Measurements from ENCODE around the gene BCL2L11. TPM values are rescaled to one million over a fixed set of nuclear protein-coding genes. Genes with fewer than 3 reads are reported as not detected.

BCL2L11 gene
- total RNA-seq, 1 experiment from 2014 or later = 24.5 TPM

GRCh38 chr2:111191877-111192276 lies 71.2 kb downstream of the BCL2L11 start:
- DNase-seq (ENCODE audit: low spot score) = no peak

- no peak for DNase-seq (ENCODE audit: low spot score)
These were observed 72.2 kb downstream of the BCL2L11 start for GRCh38 chr2:111192776-111193368.

DNA sequence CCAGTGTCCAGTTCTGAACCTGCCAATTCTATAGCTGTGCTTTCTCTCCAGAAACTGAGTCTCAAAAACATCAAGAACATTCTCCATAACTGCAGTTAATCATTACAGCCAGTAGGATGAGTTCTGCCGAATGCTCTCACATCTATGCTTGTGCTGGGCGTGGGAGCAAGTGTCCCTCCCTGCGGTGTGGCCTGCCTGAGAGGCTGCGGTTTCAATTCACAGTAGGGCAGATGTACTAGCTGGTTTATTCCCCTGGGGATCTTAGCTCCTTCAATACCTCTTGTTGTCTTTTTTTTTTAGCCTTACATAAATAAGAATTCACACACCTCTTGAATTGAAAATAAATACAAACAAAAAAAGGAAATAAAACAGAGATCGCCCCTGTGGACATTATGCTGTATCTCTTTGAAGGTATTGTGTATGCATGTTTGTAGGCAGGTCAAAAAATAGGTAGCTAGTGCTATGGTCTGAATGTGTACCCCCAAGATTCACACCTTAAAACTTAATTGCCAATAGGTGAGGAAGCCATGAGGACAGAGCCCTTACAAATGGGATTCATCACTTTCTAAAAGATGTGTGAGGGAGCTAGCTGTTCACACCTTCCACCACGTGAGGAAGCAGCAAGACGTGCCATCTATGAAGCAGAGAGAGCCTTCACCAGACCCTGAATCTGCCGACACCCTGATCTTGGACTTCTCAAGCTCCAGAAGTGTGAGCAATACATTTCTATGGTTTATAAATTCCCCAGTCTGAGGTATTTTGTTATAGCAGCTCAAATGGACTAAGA lies 74.3 kb downstream of the BCL2L11 start:
- DNase-seq (ENCODE audit: low spot score) = peak; percentile 41

GRCh38 chr2:111196435-111196834 lies 75.7 kb downstream of the BCL2L11 start:
- DNase-seq (ENCODE audit: low spot score) = no peak

GRCh38 chr2:111198701-111199100 lies 78.0 kb downstream of the BCL2L11 start:
- no peak for DNase-seq (ENCODE audit: low spot score)

DNA sequence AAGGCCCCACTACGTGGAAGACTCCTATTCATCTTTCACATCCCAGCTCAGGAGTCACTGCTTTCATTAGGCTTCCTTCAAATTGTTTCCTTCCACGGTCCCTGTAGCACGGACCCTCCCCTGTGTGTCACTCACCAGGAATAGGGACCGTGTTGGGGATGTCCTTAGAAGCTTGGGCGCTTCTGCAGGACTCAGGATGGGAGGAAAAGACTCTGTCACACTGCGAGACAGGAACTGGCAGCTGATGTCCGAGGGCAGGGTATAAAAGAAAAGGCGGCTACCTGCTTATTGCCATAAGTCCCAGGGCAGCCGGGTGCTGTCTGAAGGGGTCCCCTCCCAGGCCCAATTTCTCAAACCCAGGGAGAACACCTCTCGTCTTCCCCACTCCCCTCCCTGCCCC lies 79.1 kb downstream of the BCL2L11 start:
- DNase-seq (ENCODE audit: low spot score) = no peak

GRCh38 chr2:111200333-111200881 lies 79.7 kb downstream of the BCL2L11 start:
- no peak for DNase-seq (ENCODE audit: low spot score)

GRCh38 chr2:111201214-111201613 lies 80.5 kb downstream of the BCL2L11 start:
- no peak for DNase-seq (ENCODE audit: low spot score)

DNA sequence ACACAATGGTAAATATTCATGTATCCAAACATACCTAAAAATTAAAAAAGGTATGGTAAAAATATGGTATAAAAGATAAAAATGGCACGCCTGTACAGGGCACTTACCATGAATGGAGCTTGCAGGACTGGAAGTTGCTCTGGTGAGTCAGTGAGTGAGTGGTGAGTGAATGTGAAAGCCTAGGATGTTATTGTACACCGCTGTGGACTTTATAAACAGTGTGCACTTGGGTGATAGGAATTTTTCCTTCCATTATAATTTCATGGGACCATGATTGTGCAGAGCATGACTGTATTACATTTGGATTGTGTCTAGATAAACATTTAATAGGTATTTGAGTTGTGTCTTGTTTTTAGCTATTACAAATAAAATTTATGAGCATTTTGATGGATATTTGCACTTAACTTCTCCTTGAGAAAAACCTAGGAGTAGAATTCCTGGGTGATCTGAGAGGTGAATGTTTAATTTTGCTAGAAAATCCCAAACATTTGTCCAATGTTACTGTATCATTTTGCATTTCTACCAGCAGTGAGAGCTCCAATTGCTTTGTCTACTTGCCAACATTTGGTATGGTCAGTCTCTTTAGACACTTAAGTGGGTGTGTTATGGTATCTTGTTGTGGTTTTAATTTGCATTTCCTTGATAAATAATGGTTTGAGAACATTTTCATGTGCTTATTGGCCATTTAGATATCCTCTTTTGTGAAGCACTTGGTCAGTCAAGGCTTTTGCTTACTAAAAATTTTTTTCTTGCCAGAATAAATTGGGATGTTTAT lies 81.7 kb downstream of the BCL2L11 start:
- DNase-seq (ENCODE audit: low spot score) = no peak

- DNase-seq (ENCODE audit: low spot score) = no peak
These were observed 84.0 kb downstream of the BCL2L11 start for GRCh38 chr2:111204706-111205105.

GRCh38 chr2:111205774-111206173 lies 85.1 kb downstream of the BCL2L11 start:
- DNase-seq (ENCODE audit: low spot score) = no peak

- no peak for DNase-seq (ENCODE audit: low spot score)
These were observed 87.1 kb downstream of the BCL2L11 start for GRCh38 chr2:111207851-111208250.

DNA sequence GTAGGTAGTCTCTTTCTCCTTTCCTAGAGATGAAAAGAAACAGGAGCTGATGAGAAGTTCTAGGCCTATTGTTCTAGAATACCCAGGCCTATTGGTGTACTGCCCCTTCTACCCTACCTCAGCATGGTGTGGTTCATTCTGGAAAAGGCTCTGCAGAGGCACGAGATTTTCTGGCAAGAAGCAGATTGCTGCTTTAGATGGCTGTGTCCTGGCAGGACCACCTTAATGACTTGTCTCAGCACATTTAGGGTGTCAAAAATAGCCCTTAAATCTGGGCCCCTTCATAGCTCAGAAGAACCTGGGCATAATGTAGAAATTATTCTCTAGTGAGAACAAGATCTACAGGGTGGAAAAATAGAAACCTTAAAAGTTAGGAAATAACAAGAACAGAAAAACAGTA lies 87.9 kb downstream of the BCL2L11 start:
- DNase-seq (ENCODE audit: low spot score) = no peak

GRCh38 chr2:111209045-111209514 lies 88.4 kb downstream of the BCL2L11 start:
- no peak for DNase-seq (ENCODE audit: low spot score)

DNA sequence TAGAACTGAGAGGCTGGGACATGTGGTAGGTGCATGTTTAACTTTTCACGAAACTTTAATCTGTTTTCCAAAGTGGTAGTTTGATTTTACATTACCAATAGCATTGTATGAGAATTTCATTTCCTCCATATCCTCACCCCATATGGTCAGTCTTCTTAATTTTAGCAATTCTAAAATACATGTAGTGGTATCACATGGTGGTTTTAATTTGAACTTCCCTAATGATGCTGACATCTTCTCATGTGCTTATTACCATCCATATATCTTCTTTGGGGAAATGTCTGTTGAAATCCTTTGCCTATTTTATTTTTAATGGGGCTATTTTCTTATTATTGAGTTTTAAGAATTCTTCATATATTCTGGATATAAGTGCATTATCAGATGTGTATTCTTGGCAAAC lies 89.3 kb downstream of the BCL2L11 start:
- DNase-seq (ENCODE audit: low spot score) = no peak

- no peak for DNase-seq (ENCODE audit: low spot score)
These were observed 93.2 kb downstream of the BCL2L11 start for GRCh38 chr2:111213877-111214276.

DNA sequence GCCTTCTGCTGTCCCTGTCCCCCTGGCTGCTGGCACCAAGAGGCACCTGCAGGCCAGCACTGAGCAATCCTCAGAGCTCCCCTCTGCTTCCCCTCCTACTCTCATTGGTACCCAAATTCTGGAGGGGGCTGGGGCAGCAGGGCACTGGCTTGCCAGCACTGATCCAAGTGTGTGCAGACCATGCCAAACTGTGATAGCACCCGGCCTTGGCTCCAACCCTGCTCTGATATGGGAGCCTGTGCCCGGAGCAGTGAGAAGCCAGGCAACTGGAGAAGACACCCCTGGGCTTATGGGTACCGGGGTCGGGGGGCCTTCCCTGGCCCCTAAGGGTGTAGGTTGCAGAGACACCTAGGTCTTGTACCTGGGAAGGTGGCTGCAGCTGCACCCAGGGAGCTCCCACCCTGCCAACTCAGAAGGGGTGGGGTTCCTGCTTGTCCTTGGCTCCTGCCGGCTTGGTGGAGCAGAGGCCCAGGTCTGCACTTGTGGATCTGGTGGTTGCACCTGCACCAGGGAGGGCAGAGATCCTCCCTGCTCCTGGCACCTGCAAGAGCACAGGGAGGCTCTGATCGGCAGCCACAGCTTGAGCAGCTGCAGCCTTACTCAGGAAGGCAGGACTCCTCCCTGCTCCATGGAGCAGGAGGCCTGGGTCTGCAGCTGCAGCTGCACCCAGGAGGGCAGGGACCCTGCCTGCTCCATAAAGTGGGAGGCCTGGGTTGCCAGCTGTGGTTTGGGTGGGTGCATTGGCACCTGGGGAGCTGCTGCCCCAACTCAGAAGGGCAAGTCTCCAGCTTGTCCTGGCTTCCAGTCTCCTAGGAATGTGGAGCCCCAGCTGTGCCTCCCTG lies 96.3 kb downstream of the BCL2L11 start:
- no peak for DNase-seq (ENCODE audit: low spot score)
